GM23338 (cell line): ENCODE measurements around the gene SLFN12. TPM values are rescaled to one million over a fixed set of nuclear protein-coding genes. Genes with fewer than 3 reads are reported as not detected.
"Not testable (repeated sequence)": the region's sequence is repeated elsewhere in the genome, so short reads cannot be mapped to it uniquely, and the experiment has no call there.

Source experiments
- ATAC-seq: fragments of 200-7000 bp; cut with Tn5 transposase; 3 replicates; pipeline ENCODE4 v1.9.1; 2020
- DNase-seq: peaks from one replicate; pipeline ENCODE4 v3.0.0-alpha.2; 2015; ENCODE audit warnings: low spot score
- H2AFZ ChIP-seq: fragments of 200-600 bp; sonication (generic); 2 replicates; pipeline ENCODE4 v1.8.0; 2016; ENCODE audit warnings: antibody characterized with exemption, mild to moderate bottlenecking, moderate library complexity
- H3F3A ChIP-seq: fragments of 200-600 bp; sonication (generic); replicated peaks from 2 replicates; pipeline ENCODE4 v1.8.0; 2017; ENCODE audit warnings: antibody characterized with exemption, mixed run types, low read depth
- H3K27ac ChIP-seq: fragments of 200-600 bp; sonication (generic); 2 replicates; pipeline ENCODE4 v1.6.1; 2016; ENCODE audit warnings: low read depth
- H3K27me3 ChIP-seq: fragments of 200-600 bp; sonication (generic); 2 replicates; pipeline ENCODE4 v1.8.0; 2016; ENCODE audit warnings: mild to moderate bottlenecking, mixed run types, moderate library complexity; ENCODE audit not compliant: insufficient read depth
- H3K36me3 ChIP-seq: fragments of 200-600 bp; sonication (generic); 2 replicates; pipeline ENCODE4 v1.8.0; 2016; ENCODE audit warnings: mild to moderate bottlenecking; ENCODE audit not compliant: insufficient read depth
- H3K4me1 ChIP-seq: fragments of 200-600 bp; sonication (generic); 2 replicates; pipeline ENCODE4 v1.8.0; 2016; ENCODE audit warnings: mild to moderate bottlenecking, moderate library complexity; ENCODE audit not compliant: insufficient read depth
- H3K4me2 ChIP-seq: fragments of 200-600 bp; sonication (generic); 2 replicates; pipeline ENCODE4 v1.7.1; 2017; ENCODE audit warnings: mixed run types
- H3K4me3 ChIP-seq: fragments of 200-600 bp; sonication (generic); 2 replicates; pipeline ENCODE4 v1.6.1; 2016; ENCODE audit warnings: mixed run types
- H3K79me2 ChIP-seq: fragments of 200-600 bp; sonication (generic); replicated peaks from 2 replicates; pipeline ENCODE4 v1.8.0; 2017; ENCODE audit warnings: mild to moderate bottlenecking; ENCODE audit not compliant: insufficient read depth
- H3K9me2 ChIP-seq: fragments of 200-600 bp; sonication (generic); 2 replicates; pipeline ENCODE4 v1.8.0; 2017; ENCODE audit not compliant: insufficient read depth
- H4K20me1 ChIP-seq: fragments of 200-600 bp; sonication (generic); replicated peaks from 2 replicates; pipeline ENCODE4 v1.8.0; 2017; ENCODE audit warnings: mild to moderate bottlenecking; ENCODE audit not compliant: insufficient read depth
- H3K27ac Mint-ChIP-seq: 2 replicates; pipeline ENCODE4 v1.8.0; 2020; ENCODE audit warnings: inconsistent platforms, mild to moderate bottlenecking, moderate library complexity, mixed read lengths
- H3K27me3 Mint-ChIP-seq: 3 replicates; pipeline ENCODE4 v1.8.0; 2022; ENCODE audit warnings: low read depth, mild to moderate bottlenecking, moderate library complexity, mixed read lengths, inconsistent platforms; ENCODE audit not compliant: insufficient read depth, poor library complexity
- H3K36me3 Mint-ChIP-seq: 3 replicates; pipeline ENCODE4 v1.8.0; 2021; ENCODE audit warnings: low read depth, mild to moderate bottlenecking, inconsistent platforms, moderate library complexity, mixed read lengths
- H3K4me1 Mint-ChIP-seq: 3 replicates; pipeline ENCODE4 v1.8.0; 2020; ENCODE audit warnings: mild to moderate bottlenecking, inconsistent platforms, mixed read lengths
- H3K4me3 Mint-ChIP-seq: 3 replicates; pipeline ENCODE4 v1.8.0; 2021; ENCODE audit warnings: moderate library complexity, mild to moderate bottlenecking, inconsistent platforms, mixed read lengths
- H3K9me3 Mint-ChIP-seq: 3 replicates; pipeline ENCODE4 v1.8.0; 2020; ENCODE audit warnings: moderate library complexity, mild to moderate bottlenecking, inconsistent platforms, mixed read lengths
- CTCF ChIP-seq, 2 experiments: fragments of 200-600 bp in 1 of 2; sonication (generic) in 1 of 2; conservative IDR thresholded peaks; 2 replicates each; pipeline versions ENCODE4 v1.5.1 to v1.6.1; 2016 to 2017; ENCODE audit warnings: antibody characterized with exemption in 2 of 2, low read depth in 2 of 2, mild to moderate bottlenecking in 2 of 2, moderate library complexity in 1 of 2
- EZH2 ChIP-seq: fragments of 200-600 bp; sonication (generic); IDR thresholded peaks from one replicate; pipeline ENCODE4 v1.8.0; 2017; ENCODE audit warnings: antibody characterized with exemption, mild to moderate bottlenecking, low read depth; ENCODE audit not compliant: unreplicated experiment
- EZH2phosphoT487 ChIP-seq: fragments of 200-600 bp; sonication (generic); IDR thresholded peaks from one replicate; pipeline ENCODE4 v1.8.1; 2018; ENCODE audit warnings: antibody characterized with exemption; ENCODE audit not compliant: unreplicated experiment
- JUNB ChIP-seq: IDR thresholded peaks from one replicate; pipeline ENCODE4 v1.6.1; 2016; ENCODE audit warnings: antibody characterized with exemption; ENCODE audit not compliant: unreplicated experiment
- NANOG ChIP-seq: IDR thresholded peaks from 2 replicates; pipeline ENCODE4 v1.6.1; 2016; ENCODE audit warnings: antibody characterized with exemption, borderline replicate concordance
- STAT1 ChIP-seq: IDR thresholded peaks from one replicate; pipeline ENCODE4 v1.6.1; 2016; ENCODE audit warnings: antibody characterized with exemption; ENCODE audit not compliant: unreplicated experiment
- ZNF114 ChIP-seq: fragments of 250-450 bp; sonication (Bioruptor Pico); IDR thresholded peaks from 2 replicates; pipeline ENCODE4 v1.5.0; 2020; ENCODE audit warnings: mild to moderate bottlenecking, moderate library complexity
- ZNF331 ChIP-seq: fragments of 250-450 bp; sonication (Bioruptor Pico); IDR thresholded peaks from 2 replicates; pipeline ENCODE4 v1.5.0; 2020; ENCODE audit warnings: low read depth, mild to moderate bottlenecking, moderate library complexity
- polyA plus RNA-seq: library from polyadenylated mRNA; unstranded; fragments of >200 nt; fragmentation: Nextera tagmentation; extraction: Ambion mirVana; gene quantifications from 2 replicates; pipeline ENCODE4 v1.2.1, GENCODE V29; 2016
- total RNA-seq: library from RNA; depleted of rRNA; stranded (reverse); fragments of >200 nt; shearing (Covaris generic); gene quantifications from 2 replicates; pipeline ENCODE4 v1.2.3, GENCODE V29; 2014

Gene SLFN12
- total and polyA plus RNA-seq, 2 experiments from 2014 or later, result 3.5 to 9.2 TPM

- H3K36me3 ChIP-seq, H3K27me3 Mint-ChIP-seq, H3K9me3 Mint-ChIP-seq, H3K4me2 ChIP-seq, H3K9me2 ChIP-seq, H3K4me3 ChIP-seq, ATAC-seq, H3K4me3 Mint-ChIP-seq, H3K27ac Mint-ChIP-seq, H3K27ac ChIP-seq, H3K36me3 Mint-ChIP-seq, H3F3A ChIP-seq, H4K20me1 ChIP-seq, H3K4me1 ChIP-seq, H2AFZ ChIP-seq, H3K4me1 Mint-ChIP-seq, DNase-seq, H3K27me3 ChIP-seq, H3K79me2 ChIP-seq: not testable (repeated sequence)
Measured at GRCh38 chr17:35414707-35415106, 17.6 kb downstream of the SLFN12 start.

- Histone ChIP-seq H3F3A (no peaks in the 10 kb centered on the region), H3K4me3 (no peak overlapping the region), H2AFZ (no peak overlapping the region), H3K79me2 (no peaks in the 10 kb centered on the region), H3K36me3 (no peaks in the 10 kb centered on the region), H3K9me2 (no peaks in the 10 kb centered on the region), H4K20me1 (no peaks in the 10 kb centered on the region), H3K27me3 (no peaks in the 10 kb centered on the region), H3K4me2 (no peak overlapping the region), H3K27ac (no peak overlapping the region), H3K4me1 (no peaks in the 10 kb centered on the region)
- ATAC-seq, result no peak
- no peak overlapping the region for H3K4me3 Mint-ChIP-seq
- peaks cover 9% of the 10 kb centered on the region; the same call in 2 of the 3 replicates for H3K36me3 Mint-ChIP-seq
- H3K4me1 Mint-ChIP-seq, result no peaks in the 10 kb centered on the region
- no peak for TF ChIP-seq NANOG
- TF ChIP-seq ZNF114, result no peak
- no peak for TF ChIP-seq EZH2
- TF ChIP-seq ZNF331 (CRISPR knock-in tag), result no peak
- TF ChIP-seq JUNB, result no peak
- TF ChIP-seq STAT1, result no peak
- TF ChIP-seq CTCF (conservative IDR thresholded peaks at IDR 0.05; ENCODE audit: low read depth in 2 of 2), result no peak
- TF ChIP-seq EZH2phosphoT487, result no peak
- no peaks in the 10 kb centered on the region for H3K9me3 Mint-ChIP-seq
- no peak overlapping the region for H3K27ac Mint-ChIP-seq
- H3K27me3 Mint-ChIP-seq, result peaks cover 4% of the 10 kb centered on the region
- DNase-seq, result no peak
Measured at GRCh38 chr17:35414247-35414646, 18.1 kb downstream of the SLFN12 start.

GRCh38 chr17:35407531-35407930 lies 24.8 kb downstream of the SLFN12 start:
- Histone ChIP-seq H3K4me2 (no peak overlapping the region), H4K20me1 (no peaks in the 10 kb centered on the region), H3K9me2 (no peaks in the 10 kb centered on the region), H3K4me1 (no peaks in the 10 kb centered on the region), H2AFZ (no peak overlapping the region), H3K4me3 (no peak overlapping the region), H3F3A (no peaks in the 10 kb centered on the region), H3K79me2 (no peaks in the 10 kb centered on the region), H3K36me3 (no peaks in the 10 kb centered on the region), H3K27ac (no peak overlapping the region), H3K27me3 (no peaks in the 10 kb centered on the region)
- Mint-ChIP-seq H3K4me1 (no peaks in the 10 kb centered on the region), H3K27me3 (no peaks in the 10 kb centered on the region), H3K27ac (no peak overlapping the region), H3K4me3 (no peak overlapping the region), H3K9me3 (no peaks in the 10 kb centered on the region; the same call in 2 of the 3 replicates), H3K36me3 (peaks cover 4% of the 10 kb centered on the region; the same call in 2 of the 3 replicates)
- peak; percentile 74 for DNase-seq
- ATAC-seq, result peak; percentile 90
- TF ChIP-seq EZH2phosphoT487, result no peak
